Measurements from ENCODE around the gene STBD1.

DNA sequence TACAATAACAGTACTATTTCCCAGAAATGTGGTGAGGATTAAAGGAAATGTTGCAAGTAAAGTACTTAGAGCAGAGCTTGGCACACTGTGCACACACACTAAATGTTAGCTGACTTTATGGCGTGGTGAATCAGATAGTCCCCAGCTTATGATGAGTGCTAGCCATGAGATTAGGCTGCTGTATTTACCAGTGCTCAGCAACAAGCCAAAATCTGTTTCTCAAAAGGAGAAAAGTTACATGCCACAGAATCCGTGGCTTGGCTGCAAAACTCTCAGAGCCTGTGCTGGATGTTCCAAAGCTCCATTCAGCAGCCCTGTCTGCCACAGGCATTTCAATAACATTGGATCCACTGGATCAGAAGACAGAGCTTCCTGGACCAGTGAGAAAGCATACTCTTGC is 12.8 kb upstream of the STBD1 start:
- TF ChIP-seq, protein P1, sequence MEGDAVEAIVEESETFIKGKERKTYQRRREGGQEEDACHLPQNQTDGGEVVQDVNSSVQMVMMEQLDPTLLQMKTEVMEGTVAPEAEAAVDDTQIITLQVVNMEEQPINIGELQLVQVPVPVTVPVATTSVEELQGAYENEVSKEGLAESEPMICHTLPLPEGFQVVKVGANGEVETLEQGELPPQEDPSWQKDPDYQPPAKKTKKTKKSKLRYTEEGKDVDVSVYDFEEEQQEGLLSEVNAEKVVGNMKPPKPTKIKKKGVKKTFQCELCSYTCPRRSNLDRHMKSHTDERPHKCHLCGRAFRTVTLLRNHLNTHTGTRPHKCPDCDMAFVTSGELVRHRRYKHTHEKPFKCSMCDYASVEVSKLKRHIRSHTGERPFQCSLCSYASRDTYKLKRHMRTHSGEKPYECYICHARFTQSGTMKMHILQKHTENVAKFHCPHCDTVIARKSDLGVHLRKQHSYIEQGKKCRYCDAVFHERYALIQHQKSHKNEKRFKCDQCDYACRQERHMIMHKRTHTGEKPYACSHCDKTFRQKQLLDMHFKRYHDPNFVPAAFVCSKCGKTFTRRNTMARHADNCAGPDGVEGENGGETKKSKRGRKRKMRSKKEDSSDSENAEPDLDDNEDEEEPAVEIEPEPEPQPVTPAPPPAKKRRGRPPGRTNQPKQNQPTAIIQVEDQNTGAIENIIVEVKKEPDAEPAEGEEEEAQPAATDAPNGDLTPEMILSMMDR (conservative IDR thresholded peaks at IDR 0.05; ENCODE audit: low read depth in 2 of 2), result no peak
- TF ChIP-seq POLR2AphosphoS5 (IDR thresholded peaks at IDR 0.05; ENCODE audit: low read depth), result no peak
- TF ChIP-seq EZH2 (IDR thresholded peaks at IDR 0.05; ENCODE audit: low read depth, unreplicated experiment), result no peak
- TF ChIP-seq NANOG (IDR thresholded peaks at IDR 0.05; ENCODE audit: borderline replicate concordance), result no peak
- no peak for TF ChIP-seq EZH2phosphoT487 (IDR thresholded peaks at IDR 0.05; ENCODE audit: unreplicated experiment)

All from GM23338 (cell line).